Measurements from ENCODE around the gene PLCB4. TPM values are rescaled to one million over a fixed set of nuclear protein-coding genes. Genes with fewer than 3 reads are reported as not detected.

PLCB4 gene
- total and polyA plus RNA-seq, 2 experiments from 2014 or later = 6.5 to 16.1 TPM

DNA sequence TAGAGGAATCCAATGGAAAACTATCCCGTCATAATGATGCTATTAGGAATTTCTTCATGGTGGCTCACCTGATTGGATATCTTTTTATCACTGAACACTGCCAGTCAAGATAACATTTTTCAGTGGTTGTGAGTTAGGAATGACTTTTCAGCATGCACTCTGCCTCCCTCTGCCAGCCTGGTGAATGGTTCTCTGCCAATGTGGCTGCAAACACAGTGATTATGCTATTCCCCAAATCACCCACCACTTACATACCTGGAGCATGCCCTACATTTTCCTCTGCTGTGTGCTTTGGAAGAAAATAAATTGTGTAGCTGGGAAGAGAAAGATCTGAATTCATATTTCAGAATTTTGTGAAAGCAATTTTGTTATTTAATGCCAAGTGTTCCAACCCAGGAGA lies 342.9 kb downstream of the PLCB4 start (continued):
- TF ChIP-seq, protein P1, sequence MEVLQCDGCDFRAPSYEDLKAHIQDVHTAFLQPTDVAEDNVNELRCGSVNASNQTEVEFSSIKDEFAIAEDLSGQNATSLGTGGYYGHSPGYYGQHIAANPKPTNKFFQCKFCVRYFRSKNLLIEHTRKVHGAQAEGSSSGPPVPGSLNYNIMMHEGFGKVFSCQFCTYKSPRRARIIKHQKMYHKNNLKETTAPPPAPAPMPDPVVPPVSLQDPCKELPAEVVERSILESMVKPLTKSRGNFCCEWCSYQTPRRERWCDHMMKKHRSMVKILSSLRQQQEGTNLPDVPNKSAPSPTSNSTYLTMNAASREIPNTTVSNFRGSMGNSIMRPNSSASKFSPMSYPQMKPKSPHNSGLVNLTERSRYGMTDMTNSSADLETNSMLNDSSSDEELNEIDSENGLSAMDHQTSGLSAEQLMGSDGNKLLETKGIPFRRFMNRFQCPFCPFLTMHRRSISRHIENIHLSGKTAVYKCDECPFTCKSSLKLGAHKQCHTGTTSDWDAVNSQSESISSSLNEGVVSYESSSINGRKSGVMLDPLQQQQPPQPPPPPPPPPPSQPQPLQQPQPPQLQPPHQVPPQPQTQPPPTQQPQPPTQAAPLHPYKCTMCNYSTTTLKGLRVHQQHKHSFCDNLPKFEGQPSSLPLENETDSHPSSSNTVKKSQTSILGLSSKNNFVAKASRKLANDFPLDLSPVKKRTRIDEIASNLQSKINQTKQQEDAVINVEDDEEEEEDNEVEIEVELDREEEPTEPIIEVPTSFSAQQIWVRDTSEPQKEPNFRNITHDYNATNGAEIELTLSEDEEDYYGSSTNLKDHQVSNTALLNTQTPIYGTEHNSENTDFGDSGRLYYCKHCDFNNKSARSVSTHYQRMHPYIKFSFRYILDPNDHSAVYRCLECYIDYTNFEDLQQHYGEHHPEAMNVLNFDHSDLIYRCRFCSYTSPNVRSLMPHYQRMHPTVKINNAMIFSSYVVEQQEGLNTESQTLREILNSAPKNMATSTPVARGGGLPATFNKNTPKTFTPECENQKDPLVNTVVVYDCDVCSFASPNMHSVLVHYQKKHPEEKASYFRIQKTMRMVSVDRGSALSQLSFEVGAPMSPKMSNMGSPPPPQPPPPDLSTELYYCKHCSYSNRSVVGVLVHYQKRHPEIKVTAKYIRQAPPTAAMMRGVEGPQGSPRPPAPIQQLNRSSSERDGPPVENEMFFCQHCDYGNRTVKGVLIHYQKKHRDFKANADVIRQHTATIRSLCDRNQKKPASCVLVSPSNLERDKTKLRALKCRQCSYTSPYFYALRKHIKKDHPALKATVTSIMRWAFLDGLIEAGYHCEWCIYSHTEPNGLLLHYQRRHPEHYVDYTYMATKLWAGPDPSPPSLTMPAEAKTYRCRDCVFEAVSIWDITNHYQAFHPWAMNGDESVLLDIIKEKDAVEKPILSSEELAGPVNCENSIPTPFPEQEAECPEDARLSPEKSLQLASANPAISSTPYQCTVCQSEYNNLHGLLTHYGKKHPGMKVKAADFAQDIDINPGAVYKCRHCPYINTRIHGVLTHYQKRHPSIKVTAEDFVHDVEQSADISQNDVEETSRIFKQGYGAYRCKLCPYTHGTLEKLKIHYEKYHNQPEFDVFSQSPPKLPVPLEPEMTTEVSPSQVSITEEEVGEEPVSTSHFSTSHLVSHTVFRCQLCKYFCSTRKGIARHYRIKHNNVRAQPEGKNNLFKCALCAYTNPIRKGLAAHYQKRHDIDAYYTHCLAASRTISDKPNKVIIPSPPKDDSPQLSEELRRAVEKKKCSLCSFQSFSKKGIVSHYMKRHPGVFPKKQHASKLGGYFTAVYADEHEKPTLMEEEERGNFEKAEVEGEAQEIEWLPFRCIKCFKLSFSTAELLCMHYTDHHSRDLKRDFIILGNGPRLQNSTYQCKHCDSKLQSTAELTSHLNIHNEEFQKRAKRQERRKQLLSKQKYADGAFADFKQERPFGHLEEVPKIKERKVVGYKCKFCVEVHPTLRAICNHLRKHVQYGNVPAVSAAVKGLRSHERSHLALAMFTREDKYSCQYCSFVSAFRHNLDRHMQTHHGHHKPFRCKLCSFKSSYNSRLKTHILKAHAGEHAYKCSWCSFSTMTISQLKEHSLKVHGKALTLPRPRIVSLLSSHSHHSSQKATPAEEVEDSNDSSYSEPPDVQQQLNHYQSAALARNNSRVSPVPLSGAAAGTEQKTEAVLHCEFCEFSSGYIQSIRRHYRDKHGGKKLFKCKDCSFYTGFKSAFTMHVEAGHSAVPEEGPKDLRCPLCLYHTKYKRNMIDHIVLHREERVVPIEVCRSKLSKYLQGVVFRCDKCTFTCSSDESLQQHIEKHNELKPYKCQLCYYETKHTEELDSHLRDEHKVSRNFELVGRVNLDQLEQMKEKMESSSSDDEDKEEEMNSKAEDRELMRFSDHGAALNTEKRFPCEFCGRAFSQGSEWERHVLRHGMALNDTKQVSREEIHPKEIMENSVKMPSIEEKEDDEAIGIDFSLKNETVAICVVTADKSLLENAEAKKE (CRISPR knock-in tag; IDR thresholded peaks at IDR 0.05) = no peak
- TF ChIP-seq, protein P2, sequence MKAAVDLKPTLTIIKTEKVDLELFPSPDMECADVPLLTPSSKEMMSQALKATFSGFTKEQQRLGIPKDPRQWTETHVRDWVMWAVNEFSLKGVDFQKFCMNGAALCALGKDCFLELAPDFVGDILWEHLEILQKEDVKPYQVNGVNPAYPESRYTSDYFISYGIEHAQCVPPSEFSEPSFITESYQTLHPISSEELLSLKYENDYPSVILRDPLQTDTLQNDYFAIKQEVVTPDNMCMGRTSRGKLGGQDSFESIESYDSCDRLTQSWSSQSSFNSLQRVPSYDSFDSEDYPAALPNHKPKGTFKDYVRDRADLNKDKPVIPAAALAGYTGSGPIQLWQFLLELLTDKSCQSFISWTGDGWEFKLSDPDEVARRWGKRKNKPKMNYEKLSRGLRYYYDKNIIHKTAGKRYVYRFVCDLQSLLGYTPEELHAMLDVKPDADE (IDR thresholded peaks at IDR 0.05) = no peak
- TF ChIP-seq ZNF114 (CRISPR knock-in tag; IDR thresholded peaks at IDR 0.05) (no peak), EZH2 (IDR thresholded peaks at IDR 0.05; ENCODE audit: low read depth, unreplicated experiment) (no peak)
- TF ChIP-seq, protein P3, sequence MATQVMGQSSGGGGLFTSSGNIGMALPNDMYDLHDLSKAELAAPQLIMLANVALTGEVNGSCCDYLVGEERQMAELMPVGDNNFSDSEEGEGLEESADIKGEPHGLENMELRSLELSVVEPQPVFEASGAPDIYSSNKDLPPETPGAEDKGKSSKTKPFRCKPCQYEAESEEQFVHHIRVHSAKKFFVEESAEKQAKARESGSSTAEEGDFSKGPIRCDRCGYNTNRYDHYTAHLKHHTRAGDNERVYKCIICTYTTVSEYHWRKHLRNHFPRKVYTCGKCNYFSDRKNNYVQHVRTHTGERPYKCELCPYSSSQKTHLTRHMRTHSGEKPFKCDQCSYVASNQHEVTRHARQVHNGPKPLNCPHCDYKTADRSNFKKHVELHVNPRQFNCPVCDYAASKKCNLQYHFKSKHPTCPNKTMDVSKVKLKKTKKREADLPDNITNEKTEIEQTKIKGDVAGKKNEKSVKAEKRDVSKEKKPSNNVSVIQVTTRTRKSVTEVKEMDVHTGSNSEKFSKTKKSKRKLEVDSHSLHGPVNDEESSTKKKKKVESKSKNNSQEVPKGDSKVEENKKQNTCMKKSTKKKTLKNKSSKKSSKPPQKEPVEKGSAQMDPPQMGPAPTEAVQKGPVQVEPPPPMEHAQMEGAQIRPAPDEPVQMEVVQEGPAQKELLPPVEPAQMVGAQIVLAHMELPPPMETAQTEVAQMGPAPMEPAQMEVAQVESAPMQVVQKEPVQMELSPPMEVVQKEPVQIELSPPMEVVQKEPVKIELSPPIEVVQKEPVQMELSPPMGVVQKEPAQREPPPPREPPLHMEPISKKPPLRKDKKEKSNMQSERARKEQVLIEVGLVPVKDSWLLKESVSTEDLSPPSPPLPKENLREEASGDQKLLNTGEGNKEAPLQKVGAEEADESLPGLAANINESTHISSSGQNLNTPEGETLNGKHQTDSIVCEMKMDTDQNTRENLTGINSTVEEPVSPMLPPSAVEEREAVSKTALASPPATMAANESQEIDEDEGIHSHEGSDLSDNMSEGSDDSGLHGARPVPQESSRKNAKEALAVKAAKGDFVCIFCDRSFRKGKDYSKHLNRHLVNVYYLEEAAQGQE (IDR thresholded peaks at IDR 0.05; ENCODE audit: unreplicated experiment) = no peak

Measured in GM23338 (cell line).